Measurements from ENCODE around the gene KLHL21.

The KLHL21 gene

DNA sequence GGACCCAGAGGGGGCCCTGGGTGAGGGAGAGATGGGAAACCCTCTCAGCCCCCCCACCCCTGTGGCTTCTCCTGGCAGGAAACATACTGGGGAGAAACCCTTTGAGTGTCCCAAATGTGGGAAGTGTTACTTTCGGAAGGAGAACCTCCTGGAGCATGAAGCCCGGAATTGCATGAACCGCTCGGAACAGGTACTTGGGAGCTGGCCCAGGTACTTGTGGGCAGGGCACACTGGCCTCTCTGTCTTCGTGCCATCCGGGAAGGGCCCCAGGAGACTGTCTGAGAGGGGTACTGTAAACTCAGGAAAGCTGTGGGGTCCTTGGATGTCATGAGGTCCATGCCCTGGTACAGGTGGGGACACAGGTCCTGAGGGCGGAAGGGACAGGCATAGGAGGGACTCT lies 16.8 kb downstream of the KLHL21 start:
- H3K9me3 ChIP-seq (ENCODE audit: low read depth, low read length), result no peaks in the 10 kb centered on the region
- no peak for DNase-seq (ENCODE audit: low read depth, low spot score)
- TF ChIP-seq FOXP2 (optimal IDR thresholded peaks at IDR 0.05; ENCODE audit: control extremely low read depth, extremely low read length, insufficient read depth) (no peak), EZH2 (IDR thresholded peaks at IDR 0.05) (no peak)
- H3K27ac ChIP-seq, result no peak overlapping the region
- no peak overlapping the region for H3K9ac ChIP-seq (ENCODE audit: insufficient read length)
- no peak overlapping the region for H3K4me3 ChIP-seq
- H3K36me3 ChIP-seq (ENCODE audit: insufficient read depth, low read length), result peaks cover 4% of the 10 kb centered on the region

GRCh38 chr1:6585081-6585722 lies 17.5 kb downstream of the KLHL21 start:
- Histone ChIP-seq H3K9ac (ENCODE audit: insufficient read length) (no peak overlapping the region), H3K36me3 (ENCODE audit: insufficient read depth, low read length) (peaks cover 4% of the 10 kb centered on the region), H3K9me3 (ENCODE audit: low read depth, low read length) (no peaks in the 10 kb centered on the region), H3K4me3 (no peak overlapping the region), H3K27ac (no peak overlapping the region)
- TF ChIP-seq POLR2AphosphoS5 (IDR thresholded peaks at IDR 0.05; ENCODE audit: borderline replicate concordance, low read depth, low read length) (no peak), FOXP2 (optimal IDR thresholded peaks at IDR 0.05; ENCODE audit: control extremely low read depth, extremely low read length, insufficient read depth) (no peak)
- DNase-seq (ENCODE audit: low read depth, low spot score), result no peak

DNA sequence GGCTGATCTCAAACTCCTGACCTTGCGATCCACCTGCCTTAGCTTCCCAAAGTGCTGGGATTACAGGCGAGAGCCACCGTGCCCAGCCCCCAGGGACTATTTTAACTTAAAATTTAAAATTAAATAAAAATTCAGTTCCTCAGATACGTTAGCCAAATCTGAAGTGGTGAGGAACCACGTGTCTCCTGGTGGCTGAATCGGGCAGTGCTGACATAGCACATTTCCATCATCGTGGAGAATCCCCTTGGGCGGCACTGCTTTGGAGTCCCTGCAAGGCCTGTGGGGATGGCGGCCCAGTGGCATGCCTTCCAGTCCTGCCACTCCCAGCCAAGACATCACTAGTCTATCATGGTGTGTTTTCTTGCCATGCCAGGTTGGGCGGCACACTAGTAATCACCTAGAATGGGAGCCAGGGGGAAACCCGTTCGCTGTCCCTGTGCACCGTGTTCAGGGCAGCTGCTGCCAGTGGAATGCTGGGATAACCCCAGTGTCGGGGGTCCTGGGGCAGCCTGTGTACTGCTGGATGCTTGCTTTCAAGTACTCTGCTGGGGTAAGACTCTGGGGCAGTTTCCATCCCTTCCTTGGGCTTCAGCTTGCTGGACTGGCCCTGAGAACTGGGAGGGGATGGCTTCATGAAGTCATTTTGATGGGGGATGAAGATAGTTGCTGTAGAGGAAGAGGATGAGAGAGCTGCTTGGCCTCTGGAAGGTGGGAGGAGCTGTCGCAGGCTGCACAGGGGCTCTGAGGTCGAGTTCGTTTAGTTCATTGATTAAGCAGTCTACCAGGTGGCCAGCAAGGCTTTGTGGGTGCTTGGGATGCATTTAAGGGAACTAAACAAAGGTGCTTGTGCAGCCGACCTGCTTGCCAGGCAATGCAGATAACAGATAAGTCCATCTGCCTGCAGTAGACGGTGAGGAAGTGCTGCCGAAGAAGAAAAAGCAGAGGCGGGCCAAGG lies 18.3 kb downstream of the KLHL21 start:
- no peak for TF ChIP-seq POLR2AphosphoS5 (IDR thresholded peaks at IDR 0.05; ENCODE audit: borderline replicate concordance, low read depth, low read length)
- no peak for TF ChIP-seq FOXP2 (optimal IDR thresholded peaks at IDR 0.05; ENCODE audit: control extremely low read depth, extremely low read length, insufficient read depth)
- TF ChIP-seq EZH2 (IDR thresholded peaks at IDR 0.05), result no peak
- no peaks in the 10 kb centered on the region for H3K9me3 ChIP-seq (ENCODE audit: low read depth, low read length)
- no peak overlapping the region for H3K4me3 ChIP-seq
- DNase-seq (ENCODE audit: low read depth, low spot score), result no peak
- no peak overlapping the region for H3K9ac ChIP-seq (ENCODE audit: insufficient read length)
- H3K27ac ChIP-seq, result no peak overlapping the region
- peaks cover 4% of the 10 kb centered on the region; the same call in 1 of the 2 replicates for H3K36me3 ChIP-seq (ENCODE audit: insufficient read depth, low read length)

DNA sequence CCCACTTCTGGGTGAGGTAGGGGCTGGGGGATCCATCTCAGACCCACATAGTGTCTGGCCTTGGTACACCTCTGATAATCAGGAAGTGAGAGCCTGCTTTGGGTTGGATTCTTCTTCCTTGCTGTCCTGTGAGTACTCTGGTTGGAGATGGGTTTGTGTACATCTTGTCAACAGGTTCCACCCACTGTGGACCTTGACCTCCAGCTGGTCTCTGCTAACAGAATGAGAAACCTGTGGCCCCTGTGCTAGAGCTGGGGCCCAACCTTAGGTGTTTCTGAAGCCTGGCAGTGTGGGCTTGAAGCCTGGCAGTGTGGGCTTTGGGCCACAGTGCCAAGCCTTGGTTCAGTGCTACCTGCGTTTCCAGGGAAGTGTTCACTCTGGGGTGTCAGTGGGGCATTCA lies 20.3 kb downstream of the KLHL21 start:
- TF ChIP-seq POLR2AphosphoS5 (IDR thresholded peaks at IDR 0.05; ENCODE audit: borderline replicate concordance, low read depth, low read length), result no peak
- TF ChIP-seq EZH2 (IDR thresholded peaks at IDR 0.05), result no peak
- TF ChIP-seq FOXP2 (optimal IDR thresholded peaks at IDR 0.05; ENCODE audit: control extremely low read depth, extremely low read length, insufficient read depth), result no peak
- no peak overlapping the region for H3K9ac ChIP-seq (ENCODE audit: insufficient read length)
- no peak overlapping the region for H3K27ac ChIP-seq
- no peak for DNase-seq (ENCODE audit: low read depth, low spot score)
- H3K9me3 ChIP-seq (ENCODE audit: low read depth, low read length), result no peaks in the 10 kb centered on the region
- H3K4me3 ChIP-seq, result no peak overlapping the region
- no peaks in the 10 kb centered on the region for H3K36me3 ChIP-seq (ENCODE audit: insufficient read depth, low read length)

GRCh38 chr1:6581561-6582305 lies 20.9 kb downstream of the KLHL21 start:
- Histone ChIP-seq H3K9ac (ENCODE audit: insufficient read length) (no peak overlapping the region), H3K4me3 (no peak overlapping the region), H3K36me3 (ENCODE audit: insufficient read depth, low read length) (no peaks in the 10 kb centered on the region), H3K27ac (no peak overlapping the region), H3K9me3 (ENCODE audit: low read depth, low read length) (no peaks in the 10 kb centered on the region)
- TF ChIP-seq EZH2 (IDR thresholded peaks at IDR 0.05) (no peak), POLR2AphosphoS5 (IDR thresholded peaks at IDR 0.05; ENCODE audit: borderline replicate concordance, low read depth, low read length) (no peak), FOXP2 (optimal IDR thresholded peaks at IDR 0.05; ENCODE audit: control extremely low read depth, extremely low read length, insufficient read depth) (no peak)
- no peak for DNase-seq (ENCODE audit: low read depth, low spot score)

- TF ChIP-seq EZH2 (IDR thresholded peaks at IDR 0.05) (no peak), FOXP2 (optimal IDR thresholded peaks at IDR 0.05; ENCODE audit: control extremely low read depth, extremely low read length, insufficient read depth) (no peak), POLR2AphosphoS5 (IDR thresholded peaks at IDR 0.05; ENCODE audit: borderline replicate concordance, low read depth, low read length) (0 out of 2 replicates have a peak, but pooled peaks have one; percentile 18)
- Histone ChIP-seq H3K9me3 (ENCODE audit: low read depth, low read length) (no peaks in the 10 kb centered on the region), H3K36me3 (ENCODE audit: insufficient read depth, low read length) (no peaks in the 10 kb centered on the region), H3K9ac (ENCODE audit: insufficient read length) (peak overlapping the region; percentile 84), H3K27ac (no peak overlapping the region), H3K4me3 (peak overlapping the region; percentile 90)
- DNase-seq (ENCODE audit: low read depth, low spot score), result no peak
Measured at GRCh38 chr1:6580593-6581409, 21.9 kb downstream of the KLHL21 start.

DNA sequence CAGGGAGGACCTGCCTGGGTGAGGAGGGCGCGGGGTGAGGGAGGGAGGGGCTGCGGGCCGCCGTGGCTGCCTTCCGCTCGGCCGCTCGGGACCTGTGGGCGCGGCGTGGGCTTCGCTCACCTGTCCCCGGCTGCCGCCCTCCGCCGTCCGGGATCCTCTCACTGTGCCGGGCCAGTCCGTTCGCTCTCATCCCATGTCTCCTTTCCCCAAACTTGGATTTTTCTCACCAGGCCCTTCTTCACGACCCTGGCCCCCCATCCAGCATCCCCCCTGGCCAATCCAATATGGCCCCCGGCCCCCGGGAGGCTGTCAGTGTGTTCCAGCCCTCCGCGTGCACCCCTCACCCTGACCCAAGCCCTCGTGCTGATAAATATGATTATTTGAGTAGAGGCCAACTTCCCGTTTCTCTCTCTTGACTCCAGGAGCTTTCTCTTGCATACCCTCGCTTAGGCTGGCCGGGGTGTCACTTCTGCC lies 22.5 kb downstream of the KLHL21 start:
- no peaks in the 10 kb centered on the region for H3K36me3 ChIP-seq (ENCODE audit: insufficient read depth, low read length)
- H3K9ac ChIP-seq (ENCODE audit: insufficient read length), result peak overlapping the region; percentile 84
- H3K4me3 ChIP-seq, result peak overlapping the region; percentile 90
- H3K27ac ChIP-seq, result no peak overlapping the region
- no peaks in the 10 kb centered on the region for H3K9me3 ChIP-seq (ENCODE audit: low read depth, low read length)
- no peak for TF ChIP-seq POLR2AphosphoS5 (IDR thresholded peaks at IDR 0.05; ENCODE audit: borderline replicate concordance, low read depth, low read length)
- no peak for TF ChIP-seq EZH2 (IDR thresholded peaks at IDR 0.05)
- no peak for TF ChIP-seq FOXP2 (optimal IDR thresholded peaks at IDR 0.05; ENCODE audit: control extremely low read depth, extremely low read length, insufficient read depth)
- no peak for DNase-seq (ENCODE audit: low read depth, low spot score)
